Tibial nerve (tissue), 3 donors: ENCODE measurements around the gene TYRP1.

Source experiments
- CTCF ChIP-seq, 5 experiments: fragments of 200-600 bp in 3 of 5; fragments of 450-650 bp in 2 of 5; sonication (generic) in 3 of 5; IDR thresholded peaks; one replicate each; pipeline ENCODE4 v1.5.1; 2016 to 2019; ENCODE audit warnings: antibody characterized with exemption in 5 of 5, mild to moderate bottlenecking in 3 of 5, moderate library complexity in 2 of 5
- POLR2A ChIP-seq, 2 donors: fragments of 450-650 bp; IDR thresholded peaks; one replicate each; pipeline ENCODE4 v1.6.1; 2017; ENCODE audit warnings: antibody characterized with exemption in 2 of 2, mild to moderate bottlenecking in 2 of 2, moderate library complexity in 2 of 2

- TF ChIP-seq CTCF (IDR thresholded peaks at IDR 0.05) = no peak
- TF ChIP-seq POLR2A (IDR thresholded peaks at IDR 0.05) = no peak
Measured at GRCh38 chr9:12658531-12659209, 34.5 kb upstream of the TYRP1 start.
